Mesendoderm (in vitro differentiated cells): ENCODE data around the gene TAF11L7.
"Not testable (repeated sequence)": the region's sequence is repeated elsewhere in the genome, so short reads cannot be mapped to it uniquely, and the experiment has no call there.

Source experiments
- DNase-seq: peaks from one replicate; pipeline ENCODE4 v3.0.0; 2013
- H2AK5ac ChIP-seq: 2 replicates; pipeline ENCODE4 v1.6.1; 2013; ENCODE audit warnings: low read length, inconsistent platforms
- H2BK120ac ChIP-seq: 2 replicates; pipeline ENCODE4 v1.6.1; 2013; ENCODE audit warnings: low read depth, mild to moderate bottlenecking, low read length, moderate library complexity, mixed read lengths
- H2BK15ac ChIP-seq: replicated peaks from 2 replicates; pipeline ENCODE4 v1.6.1; 2013; ENCODE audit warnings: low read depth, mild to moderate bottlenecking, moderate library complexity
- H2BK5ac ChIP-seq: 2 replicates; pipeline ENCODE4 v1.6.1; 2013; ENCODE audit warnings: low read length, inconsistent platforms
- H3K18ac ChIP-seq: 2 replicates; pipeline ENCODE4 v1.6.1; 2013; ENCODE audit warnings: mild to moderate bottlenecking, low read length, mixed read lengths
- H3K23ac ChIP-seq: one replicate; pipeline ENCODE4 v1.6.1; 2013; ENCODE audit warnings: low read length
- H3K27ac ChIP-seq: 2 replicates; pipeline ENCODE4 v1.5.1; 2013; ENCODE audit warnings: low read depth, mild to moderate bottlenecking, inconsistent platforms, low read length, moderate library complexity
- H3K27me3 ChIP-seq: 2 replicates; pipeline ENCODE4 v1.6.1; 2013; ENCODE audit warnings: low read length, control low read depth, mild to moderate bottlenecking, inconsistent platforms; ENCODE audit not compliant: insufficient read depth, poor library complexity
- H3K36me3 ChIP-seq: 2 replicates; pipeline ENCODE4 v1.6.1; 2013; ENCODE audit warnings: low read length, inconsistent platforms; ENCODE audit not compliant: control insufficient read depth, insufficient read depth
- H3K4ac ChIP-seq: one replicate; pipeline ENCODE4 v1.6.1; 2013; ENCODE audit warnings: low read depth, mild to moderate bottlenecking, low read length, moderate library complexity
- H3K4me1 ChIP-seq: 2 replicates; pipeline ENCODE4 v1.6.1; 2013; ENCODE audit warnings: low read depth, low read length, inconsistent platforms; ENCODE audit not compliant: control insufficient read depth
- H3K4me2 ChIP-seq: 2 replicates; pipeline ENCODE4 v1.6.1; 2013; ENCODE audit warnings: low read length
- H3K4me3 ChIP-seq: 2 replicates; pipeline ENCODE4 v1.5.1; 2013; ENCODE audit warnings: mild to moderate bottlenecking, low read length
- H3K56ac ChIP-seq: one replicate; pipeline ENCODE4 v1.6.1; 2013; ENCODE audit warnings: low read length
- H3K79me1 ChIP-seq: 2 replicates; pipeline ENCODE4 v1.6.1; 2013; ENCODE audit warnings: low read length, inconsistent platforms
- H3K79me2 ChIP-seq: 2 replicates; pipeline ENCODE4 v1.6.1; 2013; ENCODE audit warnings: mild to moderate bottlenecking, low read length; ENCODE audit not compliant: control insufficient read depth, insufficient read depth
- H3K9ac ChIP-seq: 2 replicates; pipeline ENCODE4 v1.6.1; 2013; ENCODE audit warnings: low read length, inconsistent platforms
- H4K5ac ChIP-seq: one replicate; pipeline ENCODE4 v1.6.1; 2013; ENCODE audit warnings: low read length
- H4K8ac ChIP-seq: one replicate; pipeline ENCODE4 v1.6.1; 2013; ENCODE audit warnings: low read depth, mild to moderate bottlenecking, control low read depth, low read length, moderate library complexity
- WGBS: extraction: QIAGEN DNeasy Blood & Tissue Kit; methylation state at CpG from one replicate; pipeline ENCODE4 v1.1.7; 2013; ENCODE audit warnings: low lambda C conversion rate, missing lambda C conversion rate; ENCODE audit not compliant: insufficient coverage; ENCODE audit errors: extremely low coverage; 5-methylcytosine and 5-hydroxymethylcytosine counted together

Gene TAF11L7

GRCh38 chr5:17614872-17615605 lies 29.5 kb upstream of the TAF11L7 start:
- no peak overlapping the region for H3K18ac ChIP-seq
- no CpG with 5 or more reads among the region's 17 CpGs for WGBS
- no peak overlapping the region for H2BK120ac ChIP-seq
- no peak overlapping the region for H3K56ac ChIP-seq
- H3K23ac ChIP-seq, result no peak overlapping the region
- no peaks in the 10 kb centered on the region for H3K27me3 ChIP-seq
- DNase-seq, result no peak
- H3K79me2 ChIP-seq, result no peaks in the 10 kb centered on the region
- no peak overlapping the region for H3K4me2 ChIP-seq
- H2AK5ac ChIP-seq, result no peak overlapping the region
- no peaks in the 10 kb centered on the region for H3K36me3 ChIP-seq
- H2BK5ac ChIP-seq, result no peak overlapping the region
- no peak overlapping the region for H3K4me3 ChIP-seq
- no peak overlapping the region for H4K5ac ChIP-seq
- no peak overlapping the region for H4K8ac ChIP-seq
- H3K79me1 ChIP-seq, result no peaks in the 10 kb centered on the region
- H3K27ac ChIP-seq, result no peak overlapping the region
- H2BK15ac ChIP-seq, result no peak overlapping the region
- no peak overlapping the region for H3K4ac ChIP-seq
- H3K4me1 ChIP-seq, result no peaks in the 10 kb centered on the region
- no peak overlapping the region for H3K9ac ChIP-seq

GRCh38 chr5:17610092-17610491 lies 24.5 kb upstream of the TAF11L7 start, which contains the start of gene TAF11L12:
TAF11L12 (plus strand) TSS chr5:17610392.
- not testable (repeated sequence) for H3K9ac ChIP-seq, H3K79me1 ChIP-seq, H4K5ac ChIP-seq, DNase-seq, H2BK120ac ChIP-seq, H3K4me1 ChIP-seq, H3K4me2 ChIP-seq, H3K18ac ChIP-seq, H3K36me3 ChIP-seq, H3K56ac ChIP-seq, H2BK5ac ChIP-seq, H4K8ac ChIP-seq, H3K27me3 ChIP-seq, H3K4me3 ChIP-seq, H2AK5ac ChIP-seq, H3K79me2 ChIP-seq, H3K23ac ChIP-seq, H2BK15ac ChIP-seq, H3K4ac ChIP-seq, H3K27ac ChIP-seq
- WGBS, result no CpG with 5 or more reads among the region's 2 CpGs

- not testable (repeated sequence) for H3K79me1 ChIP-seq, H3K18ac ChIP-seq, H3K27me3 ChIP-seq, H2AK5ac ChIP-seq, DNase-seq, H2BK15ac ChIP-seq, H2BK120ac ChIP-seq, H3K79me2 ChIP-seq, H4K8ac ChIP-seq, H3K9ac ChIP-seq, H3K36me3 ChIP-seq, H3K27ac ChIP-seq, H3K23ac ChIP-seq, H3K4me1 ChIP-seq, H2BK5ac ChIP-seq, H4K5ac ChIP-seq, H3K56ac ChIP-seq, H3K4me3 ChIP-seq, H3K4ac ChIP-seq, H3K4me2 ChIP-seq
- no CpG with 5 or more reads among the region's 4 CpGs for WGBS
Measured at GRCh38 chr5:17607461-17607860, 21.9 kb upstream of the TAF11L7 start.

GRCh38 chr5:17604951-17605350 lies 19.4 kb upstream of the TAF11L7 start:
- Histone ChIP-seq H3K79me1 (no peaks in the 10 kb centered on the region), H3K9ac (no peak overlapping the region), H2BK15ac (no peak overlapping the region), H3K23ac (no peak overlapping the region), H3K27me3 (no peaks in the 10 kb centered on the region), H2AK5ac (no peak overlapping the region), H2BK5ac (no peak overlapping the region), H3K36me3 (no peaks in the 10 kb centered on the region), H4K8ac (no peak overlapping the region), H2BK120ac (no peak overlapping the region), H3K56ac (no peak overlapping the region), H3K4me1 (no peaks in the 10 kb centered on the region), H3K4ac (no peak overlapping the region), H3K18ac (no peak overlapping the region), H4K5ac (no peak overlapping the region), H3K27ac (no peak overlapping the region), H3K4me2 (no peak overlapping the region), H3K79me2 (no peaks in the 10 kb centered on the region), H3K4me3 (no peak overlapping the region)
- WGBS, result no CpG with 5 or more reads among the region's 14 CpGs
- no peak for DNase-seq

- H3K79me1 ChIP-seq, H2BK5ac ChIP-seq, H3K27me3 ChIP-seq, H3K4ac ChIP-seq, H2BK120ac ChIP-seq, H2BK15ac ChIP-seq, H3K79me2 ChIP-seq, H3K18ac ChIP-seq, H3K56ac ChIP-seq, H3K4me3 ChIP-seq, H3K27ac ChIP-seq, H3K4me2 ChIP-seq, H4K5ac ChIP-seq, H2AK5ac ChIP-seq, H3K36me3 ChIP-seq, H3K4me1 ChIP-seq, H3K23ac ChIP-seq, DNase-seq, H3K9ac ChIP-seq, H4K8ac ChIP-seq: not testable (repeated sequence)
- WGBS, result no CpG with 5 or more reads among the region's 6 CpGs
Measured at GRCh38 chr5:17603880-17604279, 18.3 kb upstream of the TAF11L7 start, which contains the start of gene TAF11L11. TAF11L11 (plus strand) TSS chr5:17604183.

- H3K9ac ChIP-seq, H3K79me2 ChIP-seq, H3K27me3 ChIP-seq, H2AK5ac ChIP-seq, H3K4ac ChIP-seq, H3K27ac ChIP-seq, H2BK15ac ChIP-seq, H4K8ac ChIP-seq, H3K56ac ChIP-seq, H3K18ac ChIP-seq, H2BK120ac ChIP-seq, H2BK5ac ChIP-seq, H3K4me3 ChIP-seq, DNase-seq, H3K4me2 ChIP-seq, H3K23ac ChIP-seq, H3K36me3 ChIP-seq, H3K4me1 ChIP-seq, H3K79me1 ChIP-seq, H4K5ac ChIP-seq: not testable (repeated sequence)
- WGBS, result no CpG with 5 or more reads among the region's 15 CpGs
Measured at GRCh38 chr5:17597728-17598127, 12.2 kb upstream of the TAF11L7 start, which contains the start of gene TAF11L10. TAF11L10 (minus strand) TSS chr5:17597828.
